Vagina (tissue), 2 donors: ENCODE measurements around the gene LHFPL3.

Experiments
- CTCF ChIP-seq, 3 experiments: fragments of 450-650 bp in 2 of 3; fragments of 200-600 bp in 1 of 3; sonication (generic) in 1 of 3; IDR thresholded peaks; one replicate each; pipeline ENCODE4 v1.5.1; 2017 to 2019; ENCODE audit warnings: antibody characterized with exemption in 3 of 3, mild to moderate bottlenecking in 2 of 3, moderate library complexity in 2 of 3
- POLR2AphosphoS5 ChIP-seq, 2 donors: sonication (generic); formaldehyde crosslinking; IDR thresholded peaks; one replicate each; pipeline ENCODE4 v1.9.0; 2017; ENCODE audit warnings: antibody characterized with exemption in 2 of 2, mild to moderate bottlenecking in 2 of 2, low read depth in 1 of 2; ENCODE audit not compliant: insufficient read depth in 1 of 2

- TF ChIP-seq CTCF (IDR thresholded peaks at IDR 0.05) (no peak), POLR2AphosphoS5 (IDR thresholded peaks at IDR 0.05; ENCODE audit: insufficient read depth in 1 of 2, low read depth in 1 of 2) (no peak)
Measured at GRCh38 chr7:104790440-104790839, 462.0 kb downstream of the LHFPL3 start.
